Fibroblast of pulmonary artery (primary cell): Measurements from ENCODE around the gene PRKG1.

Source experiments
- DNase-seq: peaks from one replicate; pipeline ENCODE4 v3.0.0-alpha.2; 2010; ENCODE audit warnings: low read depth
- H3K4me3 ChIP-seq: replicated peaks from 2 replicates; pipeline ENCODE4 v1.5.1; 2011; ENCODE audit warnings: low read depth, mild to moderate bottlenecking, control low read depth, low read length, moderate library complexity
- CTCF ChIP-seq: IDR thresholded peaks from 2 replicates; pipeline ENCODE4 v1.5.1; 2011; ENCODE audit warnings: mild to moderate bottlenecking, control low read depth, low read length, inconsistent platforms; ENCODE audit errors: missing control alignments

Gene PRKG1

DNA sequence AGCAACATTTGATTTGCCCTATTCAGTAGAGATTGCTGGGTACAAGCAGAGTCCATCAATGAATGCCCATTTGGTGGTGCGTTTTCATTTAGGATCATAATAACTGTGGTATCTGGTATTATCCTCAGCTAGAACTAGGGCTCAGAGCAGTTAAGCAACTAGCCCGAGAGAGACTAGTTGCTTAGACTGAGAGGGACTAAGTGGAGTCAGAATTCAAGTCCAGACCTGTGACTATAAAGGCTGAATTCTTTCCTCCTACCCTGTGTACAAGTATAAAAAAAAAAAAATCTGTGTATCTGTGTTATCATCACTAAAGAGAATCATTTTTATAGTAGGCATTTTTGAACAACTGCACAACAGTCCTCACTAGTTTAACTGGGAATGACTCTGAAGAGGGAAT lies 1194.5 kb downstream of the PRKG1 start:
- no peak for TF ChIP-seq CTCF
- H3K4me3 ChIP-seq: no peak overlapping the region
- DNase-seq: no peak

- TF ChIP-seq CTCF: no peak
- DNase-seq: no peak
- no peak overlapping the region for H3K4me3 ChIP-seq
Observed at GRCh38 chr10:52269233-52269632, 1194.9 kb downstream of the PRKG1 start.

DNA sequence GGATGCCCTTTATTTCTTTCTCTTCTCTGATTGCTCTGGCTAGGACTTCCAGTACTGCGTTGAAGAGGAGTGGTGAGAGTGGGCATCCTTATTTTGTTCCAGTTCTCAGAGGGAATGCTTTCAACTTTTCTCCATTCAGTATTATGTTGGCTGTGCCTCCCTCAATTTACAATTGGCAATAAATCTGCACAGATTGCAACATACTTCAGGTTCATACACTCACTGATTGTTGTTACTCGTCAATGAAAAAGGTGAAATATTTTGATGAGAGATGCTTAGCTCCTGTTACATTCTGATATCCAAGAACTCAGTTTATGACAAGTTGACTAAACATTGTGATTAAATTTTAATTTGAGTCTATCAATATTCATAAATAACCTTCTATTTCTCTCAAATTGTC lies 1201.9 kb downstream of the PRKG1 start:
- H3K4me3 ChIP-seq: no peak overlapping the region
- no peak for TF ChIP-seq CTCF
- no peak for DNase-seq

DNA sequence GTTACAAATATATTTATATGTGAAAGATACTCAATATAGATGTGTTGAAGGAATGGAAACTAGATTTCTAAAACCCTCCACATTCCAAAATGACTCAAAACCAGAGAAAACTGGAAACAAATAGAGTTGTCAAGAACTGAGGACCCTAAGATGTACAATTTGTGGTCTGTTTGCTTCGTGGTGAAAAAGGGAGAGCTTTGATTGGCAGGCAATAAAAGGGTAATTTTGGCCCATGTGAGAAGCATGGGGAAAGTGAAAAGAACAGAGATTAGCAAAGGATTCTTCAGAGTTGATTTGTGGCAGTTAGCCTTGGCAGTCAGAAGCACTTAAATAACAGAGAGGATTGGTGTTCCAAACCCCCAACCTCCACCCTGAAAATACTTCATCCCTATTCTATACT lies 1202.7 kb downstream of the PRKG1 start:
- H3K4me3 ChIP-seq: no peak overlapping the region
- DNase-seq: no peak
- no peak for TF ChIP-seq CTCF

DNA sequence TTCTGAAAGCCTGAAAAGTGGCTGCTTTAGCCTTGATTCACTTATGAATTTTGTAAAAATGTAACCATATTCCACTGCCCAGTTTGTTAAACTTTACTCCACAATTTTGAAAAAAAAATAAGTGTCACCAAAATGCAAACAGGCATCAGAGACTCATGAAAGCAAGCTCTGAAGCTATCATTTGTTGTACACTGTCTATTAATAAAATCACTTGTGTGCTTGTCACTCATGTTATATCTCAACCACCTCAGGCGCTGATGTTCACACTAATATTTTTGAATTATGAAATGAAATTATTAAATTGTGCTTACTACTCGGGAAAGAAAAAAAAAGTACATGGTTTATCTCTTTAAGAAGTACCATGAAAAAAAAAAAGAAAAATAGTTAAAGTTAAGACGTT lies 1205.3 kb downstream of the PRKG1 start:
- no peak for TF ChIP-seq CTCF
- no peak for DNase-seq
- H3K4me3 ChIP-seq: no peak overlapping the region

- TF ChIP-seq CTCF: no peak
- DNase-seq: peak; percentile 18
- no peak overlapping the region for H3K4me3 ChIP-seq
Observed at GRCh38 chr10:52280051-52280450, 1205.8 kb downstream of the PRKG1 start.

GRCh38 chr10:52283174-52283573 lies 1208.9 kb downstream of the PRKG1 start:
- DNase-seq: peak; percentile 47
- H3K4me3 ChIP-seq: no peak overlapping the region
- no peak for TF ChIP-seq CTCF
